K562 (cell line): ENCODE data around the gene TTLL11. TPM values are rescaled to one million over a fixed set of nuclear protein-coding genes. Genes with fewer than 3 reads are reported as not detected.

Experiments used
- DACH1 ChIP-seq: fragments of 450-650 bp; IDR thresholded peaks from 2 replicates; pipeline ENCODE4 v1.6.1; 2018; ENCODE audit not compliant: partially characterized antibody
- FOXK2 ChIP-seq, 2 experiments: fragments of 450-650 bp; IDR thresholded peaks in 1 of 2; conservative IDR thresholded peaks in 1 of 2; 2 replicates each; pipeline ENCODE4 v1.6.1; 2016; ENCODE audit warnings: low read depth in 2 of 2, mild to moderate bottlenecking in 1 of 2
- KDM5B ChIP-seq: fragments of 200-600 bp; sonication (generic); IDR thresholded peaks from 2 replicates; pipeline ENCODE4 v1.6.1; 2012; ENCODE audit warnings: low read depth, mild to moderate bottlenecking, moderate library complexity, low read length, control low read depth, inconsistent platforms; ENCODE audit not compliant: insufficient replicate concordance
- MXD1 ChIP-seq: fragments of 250-450 bp; sonication (Bioruptor Pico); IDR thresholded peaks from 2 replicates; pipeline ENCODE4 v1.8.0; 2021; ENCODE audit warnings: borderline replicate concordance, mild to moderate bottlenecking, moderate library complexity; ENCODE audit not compliant: poor library complexity, severe bottlenecking
- NR2C2 ChIP-seq, 2 experiments: fragments of 200-800 bp in 1 of 2; sonication (Bioruptor generic) in 1 of 2; sonication (generic) in 1 of 2; formaldehyde crosslinking in 1 of 2; IDR thresholded peaks; 2 replicates each; pipeline versions ENCODE4 v1.6.1 to v1.8.0; 2016 to 2022; ENCODE audit warnings: mild to moderate bottlenecking in 1 of 2, missing compliant biosample characterization in 1 of 2, missing genetic modification characterization in 1 of 2, missing genetic modification reagents in 1 of 2
- RFX5 ChIP-seq: IDR thresholded peaks from 2 replicates; pipeline ENCODE4 v1.6.1; 2011; ENCODE audit warnings: low read depth, mild to moderate bottlenecking, improper control_type of control experiment, low read length
- SMC3 ChIP-seq: conservative IDR thresholded peaks from 2 replicates; pipeline ENCODE4 v1.6.1; 2011; ENCODE audit warnings: low read depth, low read length, improper control_type of control experiment; ENCODE audit not compliant: insufficient read depth
- SNAPC5 ChIP-seq: fragments of 250-450 bp; sonication (Bioruptor Pico); IDR thresholded peaks from 2 replicates; pipeline ENCODE4 v1.8.0; 2021; ENCODE audit warnings: moderate library complexity, mild to moderate bottlenecking, inconsistent platforms
- TAL1 ChIP-seq: fragments of 450-650 bp; IDR thresholded peaks from 2 replicates; pipeline ENCODE4 v1.6.1; 2016; ENCODE audit warnings: mild to moderate bottlenecking
- TEAD1 ChIP-seq, 2 experiments: fragments of 450-650 bp in 1 of 2; sonication (generic) in 1 of 2; formaldehyde crosslinking; IDR thresholded peaks; 2 replicates each; pipeline versions ENCODE4 v1.4.0 to v1.8.0; 2020 to 2022; ENCODE audit warnings: mild to moderate bottlenecking in 2 of 2, missing genetic modification reagents in 1 of 2
- TFAP4 ChIP-seq: sonication (generic); formaldehyde crosslinking; IDR thresholded peaks from 2 replicates; pipeline ENCODE4 v1.8.0; 2022; ENCODE audit warnings: missing genetic modification reagents, mild to moderate bottlenecking, moderate library complexity, borderline replicate concordance
- THRAP3 ChIP-seq: fragments of 450-650 bp; IDR thresholded peaks from 2 replicates; pipeline ENCODE4 v1.6.1; 2016; ENCODE audit warnings: mild to moderate bottlenecking, inconsistent platforms, borderline replicate concordance
- ZNF431 ChIP-seq: sonication (generic); formaldehyde crosslinking; IDR thresholded peaks from 2 replicates; pipeline ENCODE4 v1.8.0; 2022; ENCODE audit warnings: mild to moderate bottlenecking, missing genetic modification reagents
- ZNF436 ChIP-seq: fragments of 250-450, 450-650 bp; sonication (Bioruptor Pico); formaldehyde crosslinking; IDR thresholded peaks from 2 replicates; pipeline ENCODE4 v1.7.0; 2020; ENCODE audit warnings: mild to moderate bottlenecking
- ZNF639 ChIP-seq, 2 experiments: fragments of 200-800 bp in 1 of 2; sonication (Bioruptor generic) in 1 of 2; sonication (generic) in 1 of 2; formaldehyde crosslinking in 1 of 2; IDR thresholded peaks in 1 of 2; conservative IDR thresholded peaks in 1 of 2; 2 replicates each; pipeline versions ENCODE4 v1.5.0 to v1.6.1; 2016 to 2020; ENCODE audit warnings: missing compliant biosample characterization in 1 of 2, missing genetic modification characterization in 1 of 2, missing genetic modification reagents in 1 of 2
- polyA plus RNA-seq, 8 experiments: library from polyadenylated mRNA; depleted of rRNA in 4 of 8; stranded (reverse) in 5 of 8; unstranded in 3 of 8; fragments of >200 nt; fragmentation: Nextera tagmentation in 2 of 8; fragmentation: Illumina TruSeq in 1 of 8; extraction: Ambion mirVana in 2 of 8; extraction: Trizol in 1 of 8; gene quantifications; 2 replicates each; pipeline versions ENCODE4 v1.2.1 to v1.2.3, GENCODE V29; 2011 to 2014; ENCODE audit warnings: inconsistent platforms in 1 of 8, missing spikeins in 1 of 8
- total RNA-seq, 7 experiments: library from RNA; depleted of rRNA in 6 of 7; stranded (reverse); fragments of >200 nt in 6 of 7; fragmentation: Illumina TruSeq in 2 of 7; extraction: Trizol in 2 of 7; gene quantifications; 2 replicates each; pipeline versions ENCODE4 v1.2.1 to v1.2.3, GENCODE V29; 2011 to 2021; ENCODE audit warnings: low replicate concordance in 1 of 7
- TF ChIP-seq, protein P1 (sequence below): fragments of 450-650 bp; formaldehyde crosslinking; IDR thresholded peaks from 2 replicates; pipeline ENCODE4 v1.4.0; 2020; ENCODE audit warnings: mild to moderate bottlenecking, moderate library complexity
- TF ChIP-seq, protein P2 (sequence below): sonication (generic); formaldehyde crosslinking; IDR thresholded peaks from 2 replicates; pipeline ENCODE4 v1.8.1; 2023; ENCODE audit warnings: mild to moderate bottlenecking, missing genetic modification reagents, moderate library complexity

TTLL11 gene
- total and polyA plus RNA-seq, 9 of the 15 experiments (the other 6 are each of a cell fraction or from before 2014, with no cell fraction given), result 0.83 to 4.4 (median 2.7) TPM

- no peak for TF ChIP-seq FOXK2 (conservative IDR thresholded peaks at IDR 0.05 in 1 of 2, IDR thresholded peaks at IDR 0.05 in 1 of 2; ENCODE audit: low read depth in 2 of 2)
- no peak for TF ChIP-seq RFX5
- peak; percentile 79 for TF ChIP-seq TFAP4 (CRISPR knock-in tag)
- no peak for TF ChIP-seq NR2C2 (CRISPR knock-in tag; IDR thresholded peaks at IDR 0.05)
- TF ChIP-seq NR2C2 (tag; IDR thresholded peaks at IDR 0.05), result peak; percentile 60
- TF ChIP-seq, protein P1, sequence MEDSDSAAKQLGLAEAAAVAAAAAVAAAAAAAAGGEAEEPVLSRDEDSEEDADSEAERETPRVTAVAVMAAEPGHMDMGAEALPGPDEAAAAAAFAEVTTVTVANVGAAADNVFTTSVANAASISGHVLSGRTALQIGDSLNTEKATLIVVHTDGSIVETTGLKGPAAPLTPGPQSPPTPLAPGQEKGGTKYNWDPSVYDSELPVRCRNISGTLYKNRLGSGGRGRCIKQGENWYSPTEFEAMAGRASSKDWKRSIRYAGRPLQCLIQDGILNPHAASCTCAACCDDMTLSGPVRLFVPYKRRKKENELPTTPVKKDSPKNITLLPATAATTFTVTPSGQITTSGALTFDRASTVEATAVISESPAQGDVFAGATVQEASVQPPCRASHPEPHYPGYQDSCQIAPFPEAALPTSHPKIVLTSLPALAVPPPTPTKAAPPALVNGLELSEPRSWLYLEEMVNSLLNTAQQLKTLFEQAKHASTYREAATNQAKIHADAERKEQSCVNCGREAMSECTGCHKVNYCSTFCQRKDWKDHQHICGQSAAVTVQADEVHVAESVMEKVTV (CRISPR knock-in tag), result peak; percentile 76
- TF ChIP-seq THRAP3, result no peak
- no peak for TF ChIP-seq SNAPC5 (CRISPR knock-in tag)
- peak; percentile 71 for TF ChIP-seq DACH1
- no peak for TF ChIP-seq KDM5B
- TF ChIP-seq ZNF436 (CRISPR knock-in tag), result no peak
- no peak for TF ChIP-seq TEAD1 (CRISPR knock-in tag; IDR thresholded peaks at IDR 0.05)
- TF ChIP-seq, protein P2, sequence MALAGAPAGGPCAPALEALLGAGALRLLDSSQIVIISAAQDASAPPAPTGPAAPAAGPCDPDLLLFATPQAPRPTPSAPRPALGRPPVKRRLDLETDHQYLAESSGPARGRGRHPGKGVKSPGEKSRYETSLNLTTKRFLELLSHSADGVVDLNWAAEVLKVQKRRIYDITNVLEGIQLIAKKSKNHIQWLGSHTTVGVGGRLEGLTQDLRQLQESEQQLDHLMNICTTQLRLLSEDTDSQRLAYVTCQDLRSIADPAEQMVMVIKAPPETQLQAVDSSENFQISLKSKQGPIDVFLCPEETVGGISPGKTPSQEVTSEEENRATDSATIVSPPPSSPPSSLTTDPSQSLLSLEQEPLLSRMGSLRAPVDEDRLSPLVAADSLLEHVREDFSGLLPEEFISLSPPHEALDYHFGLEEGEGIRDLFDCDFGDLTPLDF (CRISPR knock-in tag), result no peak
- TF ChIP-seq TAL1, result no peak
- peak; percentile 68 for TF ChIP-seq SMC3
- no peak for TF ChIP-seq MXD1 (CRISPR knock-in tag)
- TF ChIP-seq ZNF431, result no peak
- 0 out of 4 replicates have a peak, but pooled peaks of 1 of the 2 experiments have one; percentile 34 for TF ChIP-seq ZNF639 (CRISPR knock-in tag; conservative IDR thresholded peaks at IDR 0.05 in 1 of 2, IDR thresholded peaks at IDR 0.05 in 1 of 2)
Observed at GRCh38 chr9:122099271-122099869, 6.3 kb upstream of the TTLL11 start (continued).
